GM19452 (cell line): ENCODE data around the gene TSKS.

Source experiments
- ATAC-seq: cut with Tn5 transposase; IDR thresholded peaks from one replicate; pipeline ENCODE4 v1.9.1; 2021; ENCODE audit not compliant: unreplicated experiment

TSKS gene

DNA sequence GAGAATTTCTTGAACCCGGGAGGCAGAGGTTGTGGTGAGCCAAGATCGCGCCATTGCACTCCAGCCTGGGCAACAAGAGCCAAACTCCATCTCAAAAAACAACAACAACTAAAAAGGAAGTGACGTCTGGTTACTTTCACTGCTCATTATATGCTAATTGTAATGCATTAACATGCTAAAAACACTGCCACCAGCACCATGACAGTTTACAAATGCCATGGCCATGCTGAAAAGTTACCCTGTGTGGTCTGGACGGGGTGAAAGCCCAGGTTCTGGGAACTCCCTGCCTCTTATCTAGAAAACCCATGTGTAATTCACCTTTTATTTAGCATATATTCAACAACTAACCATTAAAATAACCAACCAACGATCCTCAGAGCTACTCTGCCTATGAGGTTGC is 44.1 kb downstream of the TSKS start:
- ATAC-seq = no peak

DNA sequence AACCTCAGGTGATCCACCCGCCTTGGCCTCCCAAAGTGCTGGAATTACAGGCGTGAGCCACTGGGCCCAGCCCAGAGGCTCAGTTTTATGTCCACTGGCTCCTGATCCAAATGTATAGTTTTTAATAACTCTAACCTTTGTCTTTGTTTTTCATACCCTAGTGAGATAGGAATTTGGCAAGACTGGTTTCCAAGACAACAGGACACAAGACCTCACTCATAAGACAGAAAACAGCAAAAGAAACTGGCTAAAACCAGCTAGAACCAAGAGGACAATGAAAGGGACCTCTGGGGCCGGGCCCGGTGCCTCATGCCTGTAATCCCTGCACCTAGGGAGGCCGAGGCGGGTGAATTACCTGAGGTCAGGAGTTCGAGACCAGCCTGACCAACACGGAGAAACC is 44.6 kb downstream of the TSKS start:
- no peak for ATAC-seq

GRCh38 chr19:49716154-49716553 is 47.0 kb downstream of the TSKS start:
- no peak for ATAC-seq

DNA sequence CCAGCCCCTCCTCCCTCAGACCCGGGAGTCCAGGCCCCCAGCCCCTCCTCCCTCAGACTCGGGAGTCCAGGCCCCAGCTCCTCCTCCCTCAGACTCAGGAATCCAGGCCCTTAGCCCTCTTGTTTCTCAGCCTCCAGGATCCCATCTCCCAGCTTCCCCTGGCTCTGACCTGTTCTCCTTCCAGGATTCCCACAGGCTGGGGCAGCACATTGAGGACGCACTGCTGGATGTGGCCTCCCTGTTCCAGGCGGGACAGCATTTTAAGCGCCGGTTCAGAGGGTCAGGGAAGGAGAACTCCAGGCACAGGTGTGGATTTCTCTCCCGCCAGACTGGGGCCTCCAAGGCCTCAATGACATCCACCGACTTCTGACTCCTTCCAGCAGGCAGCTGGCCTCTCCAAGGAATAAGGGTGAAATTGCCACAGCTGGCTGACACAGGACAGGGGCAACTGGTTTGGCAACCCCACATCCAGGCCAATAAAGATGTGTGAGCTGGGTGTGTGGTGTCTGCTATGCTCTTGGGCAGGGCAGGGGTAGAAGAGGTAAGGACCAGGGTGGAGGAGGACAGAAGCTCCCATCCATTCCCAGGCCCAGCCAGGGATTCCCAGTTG is 49.8 kb downstream of the TSKS start:
- ATAC-seq = no peak

DNA sequence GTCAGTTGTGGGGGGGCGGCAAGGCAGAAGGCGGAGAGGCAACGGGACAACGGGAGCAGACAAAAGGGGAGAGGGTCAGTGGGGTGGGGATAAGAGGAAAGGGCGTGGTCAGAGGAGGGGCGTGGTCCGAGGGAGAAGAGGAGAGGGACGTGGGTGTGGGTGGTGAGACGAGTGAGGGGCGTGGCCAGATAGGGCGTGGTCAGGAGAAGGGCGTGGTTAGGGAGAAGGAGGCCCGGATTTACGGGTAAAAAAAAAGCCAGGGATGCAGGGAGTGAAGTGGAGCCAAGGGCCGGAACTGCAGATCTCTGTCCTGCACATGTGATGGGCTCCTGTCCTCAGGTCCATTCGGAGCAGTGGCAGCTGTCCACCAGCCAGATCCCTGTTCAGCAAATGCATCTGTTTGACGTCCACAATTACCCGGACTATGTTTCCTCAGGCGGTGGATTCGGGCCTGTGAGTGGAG is 50.7 kb downstream of the TSKS start:
- ATAC-seq = no peak

DNA sequence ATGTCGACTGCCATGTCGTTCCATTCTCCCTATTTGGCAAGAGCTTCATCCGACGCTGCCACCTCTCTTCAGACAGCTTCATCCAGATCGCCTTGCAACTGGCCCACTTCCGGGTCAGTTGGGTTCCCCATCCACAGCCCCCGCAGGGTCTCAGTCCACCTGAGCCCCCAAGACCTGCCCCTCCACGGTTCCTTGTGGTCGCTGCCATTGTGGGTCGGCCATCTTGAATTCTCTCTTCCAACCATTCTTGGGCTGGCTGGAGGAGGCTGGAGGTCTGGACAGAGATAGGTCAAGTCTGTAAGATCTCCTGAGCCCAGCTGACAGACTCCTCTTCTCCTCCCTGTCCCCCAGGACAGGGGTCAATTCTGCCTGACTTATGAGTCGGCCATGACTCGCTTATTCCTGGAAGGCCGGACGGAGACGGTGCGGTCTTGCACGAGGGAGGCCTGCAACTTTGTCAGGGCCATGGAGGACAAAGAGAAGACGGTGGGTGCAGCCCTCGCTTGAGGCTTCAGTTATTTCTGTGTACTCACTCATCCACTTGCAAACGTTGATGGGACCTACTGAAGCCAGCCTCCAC is 52.6 kb downstream of the TSKS start:
- ATAC-seq = no peak

DNA sequence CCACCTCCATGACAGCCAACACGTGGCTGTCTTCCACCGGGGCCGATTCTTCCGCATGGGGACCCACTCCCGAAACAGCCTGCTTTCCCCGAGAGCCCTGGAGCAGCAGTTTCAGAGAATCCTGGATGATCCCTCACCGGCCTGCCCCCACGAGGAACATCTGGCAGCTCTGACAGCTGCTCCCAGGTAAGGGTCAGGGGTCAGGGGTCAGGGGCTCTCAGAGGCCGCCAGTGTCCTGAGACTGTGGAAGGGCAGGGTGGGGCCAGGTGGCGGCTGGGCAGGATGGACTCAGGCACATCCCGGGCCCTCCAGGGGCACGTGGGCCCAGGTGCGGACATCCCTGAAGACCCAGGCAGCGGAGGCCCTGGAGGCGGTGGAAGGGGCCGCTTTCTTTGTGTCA is 57.2 kb downstream of the TSKS start:
- ATAC-seq = no peak

DNA sequence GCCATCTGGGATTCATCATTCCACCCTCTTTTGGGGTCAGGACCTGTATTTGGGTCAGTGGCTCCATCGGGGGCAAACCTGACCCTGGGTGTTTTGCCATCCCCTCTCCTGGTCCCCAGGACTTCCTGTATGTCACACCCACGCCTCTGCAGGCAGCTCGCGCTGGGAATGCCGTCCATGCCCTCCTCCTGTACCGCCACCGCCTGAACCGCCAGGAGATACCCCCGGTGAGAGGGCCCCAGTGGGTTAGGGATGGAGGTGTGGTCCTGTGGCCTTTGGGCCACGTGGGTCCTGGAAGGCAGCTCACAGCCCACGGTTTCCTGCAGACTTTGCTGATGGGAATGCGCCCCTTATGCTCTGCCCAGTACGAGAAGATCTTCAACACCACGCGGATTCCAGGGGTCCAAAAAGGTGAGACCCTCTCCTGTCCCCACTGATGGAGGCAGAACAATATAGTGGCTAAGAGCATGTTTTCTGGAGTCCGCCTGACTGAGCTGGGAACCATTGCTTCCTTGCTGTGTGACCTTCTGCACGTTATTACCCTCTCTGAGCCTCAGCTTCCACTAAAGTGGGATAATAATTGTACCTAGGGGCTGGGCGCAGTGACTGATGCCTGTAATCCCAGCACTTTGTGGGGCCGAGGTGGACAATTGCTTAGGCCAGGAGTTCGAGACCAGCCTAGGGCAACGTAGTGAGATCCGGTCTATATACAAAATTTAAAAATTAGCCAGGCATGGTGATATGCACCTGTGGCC is 58.0 kb downstream of the TSKS start:
- ATAC-seq = no peak

DNA sequence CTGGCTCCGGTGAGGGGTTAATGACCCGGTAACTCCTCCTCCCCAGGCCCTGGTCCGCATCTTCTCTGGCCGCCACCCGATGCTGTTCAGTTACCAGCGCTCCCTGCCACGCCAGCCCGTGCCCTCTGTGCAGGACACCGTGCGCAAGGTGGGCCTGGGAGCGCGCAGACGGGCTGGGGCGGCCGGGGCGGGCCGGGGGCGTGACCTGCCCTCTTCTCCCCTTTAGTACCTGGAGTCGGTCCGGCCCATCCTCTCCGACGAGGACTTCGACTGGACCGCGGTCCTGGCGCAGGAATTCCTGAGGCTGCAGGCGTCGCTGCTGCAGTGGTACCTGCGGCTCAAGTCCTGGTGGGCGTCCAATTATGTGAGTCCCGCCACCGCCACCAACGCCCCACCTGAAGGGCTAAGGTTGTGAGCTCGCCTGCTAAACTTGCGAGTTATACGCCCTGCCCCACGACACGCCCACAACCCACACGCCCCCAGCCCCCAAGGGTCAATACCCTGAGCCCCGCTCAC is 61.8 kb downstream of the TSKS start:
- ATAC-seq = no peak

DNA sequence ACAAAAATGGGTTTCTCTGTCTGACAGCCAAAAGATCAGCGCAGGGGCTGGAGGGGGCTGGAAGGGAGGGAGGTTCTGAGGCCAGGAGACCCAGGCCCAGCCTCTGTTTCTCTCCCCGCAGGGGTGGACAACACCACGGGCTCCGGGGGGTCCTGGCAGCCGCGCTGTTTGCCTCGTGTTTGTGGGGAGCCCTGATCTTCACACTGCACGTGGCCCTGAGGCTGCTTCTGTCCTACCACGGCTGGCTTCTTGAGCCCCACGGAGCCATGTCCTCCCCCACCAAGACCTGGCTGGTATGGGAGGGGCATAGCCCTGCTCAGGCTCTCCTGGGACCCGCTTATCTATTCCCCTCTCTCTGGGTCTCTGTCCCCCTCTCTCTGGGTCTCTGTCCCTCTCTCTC is 62.5 kb downstream of the TSKS start:
- no peak for ATAC-seq

DNA sequence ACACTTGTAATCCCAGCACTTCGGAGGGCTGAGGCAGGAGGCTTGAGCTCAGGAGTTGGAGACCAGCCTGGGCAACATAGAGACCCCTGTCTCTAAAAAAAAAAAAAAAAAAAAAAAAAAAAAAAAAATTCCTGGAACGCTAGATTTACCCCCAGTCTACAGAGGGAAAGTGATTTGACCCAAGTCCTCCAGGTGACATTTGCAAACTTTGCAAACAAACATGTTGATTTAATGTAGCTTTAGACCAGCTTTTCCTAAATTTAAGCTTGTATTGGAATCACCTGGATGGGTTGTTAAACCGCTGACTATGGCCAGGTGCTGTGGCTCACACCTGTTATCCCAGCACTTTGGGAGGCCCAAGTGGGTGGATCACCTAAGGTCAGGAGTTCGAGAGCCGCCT is 63.7 kb downstream of the TSKS start:
- no peak for ATAC-seq

- no peak for ATAC-seq
Observed at GRCh38 chr19:49696865-49697264, 66.2 kb downstream of the TSKS start.

DNA sequence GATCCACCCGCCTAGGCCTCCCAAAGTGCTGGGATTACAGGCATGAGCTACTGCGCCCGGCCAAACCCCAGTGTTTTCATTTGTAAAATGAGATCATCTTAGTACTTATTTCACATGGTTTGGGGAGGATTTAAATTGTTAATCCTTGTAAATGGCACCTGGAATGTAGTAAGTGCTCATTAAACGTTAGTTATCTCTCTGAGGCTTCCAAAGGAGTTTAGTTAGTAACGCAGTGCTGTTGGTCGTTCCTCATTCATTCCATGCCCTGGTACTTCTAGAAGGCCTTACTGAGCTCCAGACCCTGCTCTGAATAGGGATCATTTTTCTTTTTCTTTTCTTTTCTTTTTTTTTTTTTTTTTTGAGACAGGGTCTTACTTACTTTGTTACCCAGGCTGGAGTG is 67.0 kb downstream of the TSKS start:
- no peak for ATAC-seq

- no peak for ATAC-seq
Observed at GRCh38 chr19:49692147-49692506, 71.0 kb downstream of the TSKS start.

- ATAC-seq = no peak
Observed at GRCh38 chr19:49691243-49692146, 71.6 kb downstream of the TSKS start.

- ATAC-seq = no peak
Observed at GRCh38 chr19:49690656-49691242, 72.4 kb downstream of the TSKS start, which contains the start of gene CPT1C. CPT1C (plus strand) TSS chr19:49691116; CDS start chr19:49692253, 1,137 bp downstream.

DNA sequence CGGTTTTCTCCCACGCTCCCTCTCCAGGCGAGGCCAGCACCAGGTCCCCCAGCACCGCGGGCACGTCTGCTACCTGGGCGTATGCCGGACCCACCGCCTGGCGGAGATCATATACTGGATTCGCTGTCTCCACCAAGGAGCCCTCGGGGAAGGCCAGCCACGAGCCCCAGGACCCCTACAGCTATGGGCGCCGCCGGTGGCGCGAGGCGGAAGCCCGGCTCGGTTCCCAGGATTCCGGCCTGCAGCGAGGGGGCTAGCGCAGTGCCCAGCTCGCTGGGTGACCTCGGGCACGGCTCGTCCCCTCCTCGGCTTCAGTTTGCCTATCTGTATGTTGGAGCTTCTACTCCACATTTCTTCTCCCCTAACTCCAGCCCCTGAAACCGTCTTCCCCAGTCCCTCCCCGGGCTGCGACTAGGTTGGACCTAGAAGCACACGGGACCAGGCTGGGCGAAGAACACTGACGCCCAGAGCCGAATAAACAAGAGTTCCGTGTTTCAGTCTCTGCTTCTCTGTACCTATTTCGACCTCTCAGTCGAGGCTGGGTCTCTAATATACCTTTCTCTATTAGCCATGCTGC is 72.9 kb downstream of the TSKS start:
- ATAC-seq = no peak
